Stomach (tissue), 4 donors: ENCODE measurements around the gene PRDM16.

Source experiments
- CTCF ChIP-seq, 7 experiments: fragments of 450-650 bp in 4 of 7; fragments of 200-600 bp in 3 of 7; sonication (generic) in 3 of 7; IDR thresholded peaks; one replicate each; pipeline ENCODE4 v1.5.1; 2016 to 2019; ENCODE audit warnings: antibody characterized with exemption in 7 of 7, control low read depth in 2 of 7, mild to moderate bottlenecking in 1 of 7
- POLR2A ChIP-seq, 4 donors: fragments of 450-650 bp; IDR thresholded peaks; one replicate each; pipeline ENCODE4 v1.6.1; 2016; ENCODE audit warnings: antibody characterized with exemption in 4 of 4, control low read depth in 2 of 4, mild to moderate bottlenecking in 1 of 4, moderate library complexity in 1 of 4

GRCh38 chr1:3404801-3405200 lies 335.8 kb downstream of the PRDM16 start:
- TF ChIP-seq CTCF (IDR thresholded peaks at IDR 0.05) (no peak), POLR2A (IDR thresholded peaks at IDR 0.05) (no peak)
